ENCODE data around the gene NOS1AP.
"Not testable (repeated sequence)": the region's sequence is repeated elsewhere in the genome, so short reads cannot be mapped to it uniquely, and the experiment has no call there.

- not testable (repeated sequence) for TF ChIP-seq POLR2A (IDR thresholded peaks at IDR 0.05; ENCODE audit: low read depth, low read length); CTCF (IDR thresholded peaks at IDR 0.05; ENCODE audit: extremely low read depth in 1 of 2, insufficient read depth in 1 of 2, low read depth in 1 of 2, low read length in 2 of 2)
Observed at GRCh38 chr1:162351874-162352273, 282.4 kb downstream of the NOS1AP start.
